Islet precursor cell (in vitro differentiated cells): ENCODE data around the gene NR2F1.

ENCODE experiments used
- DNase-seq: peaks from one replicate; pipeline ENCODE4 v3.0.0-alpha.2; 2018

The NR2F1 gene

DNA sequence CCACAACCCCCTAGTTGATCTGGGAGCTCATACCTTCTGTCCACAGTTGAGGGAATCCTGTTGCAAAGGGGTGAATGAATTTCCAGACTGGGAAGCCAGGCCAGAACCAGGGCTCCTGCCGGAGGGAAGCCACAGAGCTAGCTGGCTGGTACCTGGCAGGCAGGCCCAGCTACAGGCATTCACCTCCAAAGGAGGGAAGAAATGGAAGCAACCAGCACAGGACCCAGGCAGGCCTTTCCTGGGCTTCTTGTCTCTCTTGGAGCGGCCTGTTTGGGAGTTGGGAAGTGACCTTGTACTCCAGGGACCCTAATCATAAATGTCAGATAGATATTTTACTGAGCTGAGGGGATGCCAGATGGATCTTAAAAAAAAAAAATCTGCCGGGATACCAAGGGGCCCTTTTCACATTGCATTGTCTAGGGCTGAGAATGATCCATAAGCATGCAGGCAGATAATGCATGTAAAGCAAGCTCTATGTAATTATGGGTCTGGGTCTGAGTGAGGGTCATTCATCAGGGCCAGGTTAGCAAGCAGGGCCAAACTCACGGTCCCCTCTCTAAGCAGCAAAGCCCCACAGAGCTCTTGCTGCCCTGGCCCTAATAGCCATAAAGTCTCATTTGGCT, 8.4 kb downstream of the NR2F1 start:
- DNase-seq: no peak

GRCh38 chr5:93592883-93593282, 9.9 kb downstream of the NR2F1 start:
- no peak for DNase-seq

DNA sequence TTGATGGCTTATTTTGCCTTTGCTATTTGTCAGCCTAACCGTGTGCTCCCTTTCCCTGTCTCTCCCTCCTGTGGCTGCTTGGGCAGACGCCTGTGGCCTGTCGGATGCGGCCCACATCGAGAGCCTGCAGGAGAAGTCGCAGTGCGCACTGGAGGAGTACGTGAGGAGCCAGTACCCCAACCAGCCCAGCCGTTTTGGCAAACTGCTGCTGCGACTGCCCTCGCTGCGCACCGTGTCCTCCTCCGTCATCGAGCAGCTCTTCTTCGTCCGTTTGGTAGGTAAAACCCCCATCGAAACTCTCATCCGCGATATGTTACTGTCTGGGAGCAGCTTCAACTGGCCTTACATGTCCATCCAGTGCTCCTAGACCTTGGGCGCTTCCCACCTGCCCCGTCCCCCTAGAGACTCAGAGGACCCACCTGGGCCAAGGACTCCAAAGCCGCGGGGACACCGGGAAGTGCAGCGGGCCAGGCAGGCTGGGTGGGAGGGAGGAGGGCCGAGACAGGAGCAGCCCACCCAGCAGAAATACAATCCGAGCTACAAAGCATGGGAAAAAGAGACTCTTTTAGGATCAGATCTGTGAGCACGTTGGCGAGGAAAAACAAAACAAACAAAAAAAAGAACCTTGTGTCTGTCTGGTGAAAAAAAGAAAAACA, 10.6 kb downstream of the NR2F1 start:
- no peak for DNase-seq

DNA sequence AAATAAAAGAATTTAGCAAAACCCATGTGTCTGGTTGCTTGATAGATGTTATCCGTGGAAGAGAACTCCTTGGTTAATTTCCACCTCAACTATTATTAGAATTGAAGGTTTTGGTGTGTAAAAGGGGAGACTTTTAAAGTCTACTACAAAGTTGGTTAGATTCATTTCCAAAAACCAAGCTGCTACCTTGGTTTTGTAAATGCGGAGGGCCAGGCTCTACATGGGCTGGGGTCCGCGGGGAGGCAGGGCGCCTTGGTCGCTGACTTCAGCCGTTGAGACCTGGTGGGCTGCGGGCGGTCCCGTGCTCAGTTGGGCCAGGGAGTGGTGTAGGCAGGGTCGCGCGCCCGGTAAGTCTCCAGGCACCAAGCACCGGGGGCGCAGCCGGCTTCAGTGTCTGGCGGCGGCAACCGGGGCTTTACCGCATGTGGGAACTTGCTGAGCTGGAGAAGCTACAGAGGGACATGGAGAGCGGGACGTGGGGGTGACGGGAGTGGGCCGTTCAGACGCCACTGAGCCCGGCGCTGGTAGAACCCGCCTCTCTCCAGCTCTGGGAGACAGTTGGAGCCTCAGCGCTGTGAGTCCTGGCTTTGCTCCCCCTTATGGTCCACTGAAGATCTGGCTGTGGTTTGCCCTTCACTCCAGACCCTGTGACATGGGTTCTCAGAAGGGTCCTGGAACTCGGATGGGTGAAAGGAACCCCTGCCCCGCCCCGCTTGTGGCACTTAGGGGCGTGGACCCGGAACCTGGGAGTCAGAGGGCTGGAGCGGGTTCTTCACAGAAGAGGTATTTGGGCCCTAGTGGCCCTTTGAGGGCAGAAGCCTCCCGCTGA, 11.8 kb downstream of the NR2F1 start:
- peak; percentile 65 for DNase-seq

DNA sequence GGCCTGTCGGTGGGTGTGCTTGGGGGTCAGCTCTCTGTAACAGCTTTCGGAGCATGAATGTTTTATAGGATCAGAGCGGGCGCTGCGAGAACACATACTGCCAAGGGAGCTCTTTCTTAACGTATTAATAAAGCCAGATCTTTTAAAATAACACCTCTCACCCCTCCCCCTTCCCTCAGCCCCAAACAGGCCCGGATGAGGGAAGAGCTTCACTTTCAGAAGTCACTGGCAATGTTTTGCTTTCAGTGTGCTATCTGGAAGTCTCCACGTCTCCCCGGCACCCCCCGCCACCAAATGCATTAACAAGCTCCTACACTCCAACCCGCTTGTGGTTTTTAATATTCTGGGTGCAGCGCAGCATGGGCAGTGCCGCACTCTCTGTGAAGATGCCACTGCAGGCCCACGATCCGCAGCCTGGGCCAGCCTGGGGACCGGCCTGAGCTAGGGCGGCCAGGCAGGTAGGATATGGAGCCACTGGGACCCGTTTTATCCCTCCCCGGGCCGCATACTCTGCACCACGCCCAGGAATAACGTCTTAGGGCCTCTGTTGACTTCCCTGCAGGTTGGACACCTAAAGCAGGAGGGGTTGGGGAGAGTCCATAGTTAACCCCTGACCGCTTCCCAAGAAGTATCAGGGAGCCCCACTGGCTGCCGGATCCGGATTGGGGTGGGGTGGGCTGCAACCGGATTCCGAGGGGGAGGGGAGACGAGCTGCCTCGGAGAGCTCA, 12.6 kb downstream of the NR2F1 start:
- DNase-seq: no peak

DNA sequence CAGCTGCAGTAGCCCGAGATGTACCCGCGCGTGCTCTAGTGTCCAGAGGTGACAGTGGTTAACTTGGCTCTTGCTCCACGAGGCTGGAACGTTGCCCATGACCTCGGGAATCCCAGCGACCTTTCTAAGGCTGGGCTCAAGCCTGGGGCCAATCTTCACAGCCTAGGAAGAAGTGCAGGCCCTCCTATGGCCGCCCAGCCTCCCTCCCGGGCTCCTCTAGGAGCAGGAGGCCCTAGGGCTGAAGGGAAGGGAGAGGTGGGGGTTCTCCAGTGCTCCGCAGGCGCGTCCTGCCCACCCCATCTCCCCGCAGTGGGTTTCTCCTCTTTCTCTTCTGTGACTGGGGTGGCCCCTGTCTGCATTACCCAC, 13.3 kb downstream of the NR2F1 start:
- no peak for DNase-seq

DNA sequence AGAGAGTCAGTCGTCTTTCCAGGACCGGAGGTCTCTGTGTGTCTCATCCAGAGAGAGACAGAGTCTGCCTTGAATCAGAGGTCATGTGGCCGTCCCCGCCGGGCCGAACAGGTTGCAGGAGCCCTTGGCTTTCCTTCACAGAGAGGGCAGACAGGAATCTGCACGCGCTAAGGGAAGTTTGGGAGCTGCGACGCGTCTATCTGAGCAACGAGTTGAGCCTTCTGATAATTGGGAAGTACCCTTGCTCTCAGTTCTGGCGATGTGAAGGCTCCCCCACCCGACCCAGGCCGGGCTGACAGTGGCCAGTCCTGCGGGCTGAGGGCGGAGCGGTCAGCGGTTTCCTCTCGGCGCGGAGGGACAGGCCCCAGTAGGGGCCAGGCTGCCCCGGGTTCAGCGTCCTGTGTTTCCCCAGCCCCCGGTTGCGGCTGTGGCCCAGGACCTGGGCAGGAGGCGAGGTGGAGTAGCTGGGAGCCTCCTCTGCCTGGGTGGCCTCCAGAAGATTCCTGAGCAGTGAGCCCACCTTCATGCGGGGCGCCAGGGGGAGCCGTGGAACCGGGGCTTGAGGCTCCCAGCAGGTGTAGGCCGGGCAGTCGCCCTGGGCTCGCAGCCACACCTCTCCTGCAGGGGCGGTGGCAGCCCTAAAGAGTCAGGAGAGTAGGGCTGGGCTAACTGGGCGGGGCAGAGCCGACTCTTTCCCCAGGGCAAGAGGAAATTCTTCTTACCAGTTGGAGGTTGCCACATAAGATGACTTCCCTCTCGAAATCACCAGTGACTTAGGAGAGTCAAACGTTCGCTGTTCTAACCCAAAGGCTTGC, 13.9 kb downstream of the NR2F1 start:
- DNase-seq: peak; percentile 84

- DNase-seq: no peak
Observed at GRCh38 chr5:93598091-93599000, 15.3 kb downstream of the NR2F1 start.

GRCh38 chr5:93599001-93599379, 16.0 kb downstream of the NR2F1 start:
- no peak for DNase-seq

- DNase-seq: peak; percentile 85
Observed at GRCh38 chr5:93599399-93600120, 16.5 kb downstream of the NR2F1 start.

DNA sequence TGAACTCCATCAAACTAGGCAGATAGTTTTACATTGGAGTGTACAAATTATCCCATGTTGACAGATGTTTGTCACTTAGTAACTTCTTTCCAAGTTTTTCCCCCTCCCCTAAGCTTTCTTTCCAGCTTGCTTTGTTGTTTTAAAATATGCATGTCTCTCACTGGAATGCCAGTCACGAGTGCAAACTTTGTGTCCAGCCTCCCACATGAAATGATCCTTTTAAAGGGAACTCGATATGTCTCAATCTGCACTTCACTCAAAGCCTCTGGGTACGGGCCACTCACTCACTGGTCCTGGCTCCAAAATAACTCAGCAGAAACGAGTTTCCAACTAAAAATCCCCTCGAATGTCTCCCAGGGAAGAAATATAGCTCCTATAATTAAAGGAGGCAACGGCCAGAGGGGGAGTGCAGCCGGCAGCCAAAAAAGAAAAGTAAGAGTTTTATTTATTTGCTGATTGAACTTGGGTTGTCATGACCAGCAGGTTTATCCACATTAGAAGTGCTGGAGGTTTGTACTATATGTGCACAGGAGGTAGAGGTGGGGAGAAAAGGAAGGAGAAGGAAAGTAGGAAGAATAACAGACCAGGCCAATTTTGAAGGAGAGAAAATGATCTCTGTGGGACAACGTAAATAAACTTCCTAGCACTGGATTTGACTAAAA, 17.5 kb downstream of the NR2F1 start:
- no peak for DNase-seq

DNA sequence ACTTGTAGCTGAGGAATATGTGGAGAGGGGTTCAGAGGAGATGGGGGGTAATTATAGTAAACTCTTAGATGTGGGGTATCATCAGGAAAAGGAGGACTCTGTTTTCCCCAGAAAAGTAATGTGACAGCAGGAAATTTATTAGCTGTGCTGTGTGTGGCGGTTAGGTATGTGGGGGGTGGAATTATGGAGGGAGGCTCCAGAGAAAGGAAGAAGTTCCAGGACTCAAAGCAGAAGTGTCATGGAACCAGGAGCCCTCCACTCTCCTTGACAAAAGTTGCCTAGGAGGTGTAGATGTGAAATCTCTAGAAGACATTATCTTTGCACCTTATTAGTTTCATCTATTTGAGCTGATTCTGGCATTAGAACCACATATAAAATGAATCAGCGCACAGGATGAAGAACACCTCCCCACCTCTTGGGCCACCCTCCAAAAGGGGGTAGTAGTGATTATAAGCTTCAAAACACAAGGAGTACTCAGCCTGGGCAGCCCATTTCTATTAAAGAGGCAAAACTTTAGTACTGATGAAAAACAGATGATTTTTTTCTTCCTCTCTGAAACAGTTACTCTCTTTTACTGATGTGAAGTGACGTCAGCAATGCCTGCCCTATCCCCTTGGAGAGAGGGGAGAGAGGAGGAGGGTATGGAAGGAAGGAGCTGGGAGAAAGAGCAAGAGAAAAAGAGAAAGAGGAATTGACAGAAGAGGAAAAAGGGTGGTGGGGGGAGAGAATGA, 18.2 kb downstream of the NR2F1 start:
- DNase-seq: no peak

DNA sequence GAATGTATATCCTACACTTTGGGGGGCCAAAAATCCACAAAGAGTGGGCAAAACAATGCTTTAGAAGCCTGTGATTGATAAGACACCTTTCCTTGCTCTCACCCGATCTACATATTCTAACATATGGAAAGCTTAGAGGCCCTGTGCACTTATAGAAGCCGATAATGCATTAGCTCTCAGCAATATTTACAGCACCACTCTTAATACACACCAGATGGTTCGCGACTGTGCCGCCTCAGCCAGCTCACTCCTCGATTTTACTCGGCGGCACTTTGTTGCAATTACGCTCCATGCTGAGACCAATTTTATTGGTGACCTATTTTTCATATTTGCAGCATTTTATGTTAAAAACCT, 18.8 kb downstream of the NR2F1 start:
- DNase-seq: no peak

- DNase-seq: peak; percentile 72
Observed at GRCh38 chr5:93602241-93603077, 19.4 kb downstream of the NR2F1 start.

- no peak for DNase-seq
Observed at GRCh38 chr5:93603078-93603792, 20.2 kb downstream of the NR2F1 start.

DNA sequence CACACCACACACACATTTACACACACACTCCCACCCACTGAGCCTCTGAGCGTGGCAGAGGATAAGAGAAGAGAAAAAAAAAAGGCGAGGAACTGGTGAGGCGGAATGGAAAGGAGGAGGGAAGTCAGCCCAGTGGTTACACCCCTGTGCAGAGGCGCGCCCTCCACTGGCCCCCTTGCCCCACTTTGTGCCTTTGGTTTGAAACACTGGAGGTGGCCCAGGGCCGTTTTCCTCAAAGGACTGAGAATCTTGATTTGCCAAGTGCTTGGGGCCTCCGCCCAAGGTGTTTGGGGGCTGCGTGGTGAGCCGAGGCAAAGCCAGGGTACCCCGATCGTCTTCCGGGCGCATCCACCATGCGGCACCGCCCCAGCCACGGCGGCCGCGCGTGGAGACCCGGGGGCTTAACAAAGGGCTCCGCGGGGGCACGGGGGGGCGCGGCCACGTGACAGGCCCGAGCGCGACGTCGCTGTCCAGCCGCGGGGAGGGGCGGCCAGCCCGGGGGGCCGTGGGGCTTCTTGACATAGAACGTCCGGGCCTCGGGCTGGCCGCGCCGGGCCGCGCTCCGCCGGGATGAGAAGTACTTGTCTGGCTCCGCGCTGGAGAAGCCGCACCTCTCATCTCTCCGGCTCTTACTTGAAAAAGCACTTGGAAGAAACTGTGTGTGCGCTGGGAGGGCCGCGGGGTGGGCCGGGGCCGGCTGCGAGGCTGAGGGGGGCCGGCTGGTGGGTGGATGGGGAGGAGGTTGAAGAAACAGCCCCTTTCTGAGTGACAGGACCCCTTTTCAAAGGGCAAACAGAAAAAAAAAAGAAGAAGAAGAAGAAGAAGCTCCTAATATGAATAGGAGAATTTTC, 21.0 kb downstream of the NR2F1 start:
- peak; percentile 71 for DNase-seq
